ENCODE data around the gene SLC2A2. TPM values are rescaled to one million over a fixed set of nuclear protein-coding genes. Genes with fewer than 3 reads are reported as not detected.

SLC2A2 gene
- total and polyA plus RNA-seq, 9 donors = 0.10 to 0.36 (median 0.18) TPM; not detected in 6

- Histone ChIP-seq H3K4me3 (no peak overlapping the region), H3K27ac (no peak overlapping the region), H3K36me3 (no peaks in the 10 kb centered on the region), H3K9me3 (no peaks in the 10 kb centered on the region), H3K4me1 (ENCODE audit: insufficient read depth) (no peaks in the 10 kb centered on the region), H3K27me3 (no peaks in the 10 kb centered on the region)
- DNase-seq = no peak
- 16 to 32% (median 19%) methylated on average over 1 of the region's 1 CpG for WGBS, 3 donors
- intact Hi-C loops (cut with DNase I) = no loop called here
- TF ChIP-seq CTCF (IDR thresholded peaks at IDR 0.05) (no peak), EP300 (IDR thresholded peaks at IDR 0.05) (no peak), POLR2A (IDR thresholded peaks at IDR 0.05) (no peak)
Measured at GRCh38 chr3:171038342-171038741, 11.8 kb upstream of the SLC2A2 start.

GRCh38 chr3:171028779-171029232, 2.3 kb upstream of the SLC2A2 start:
- WGBS, 3 donors = 34 to 46% (median 37%) methylated on average over 8 of the region's 8 CpGs
- DNase-seq = no peak
- intact Hi-C loops (cut with DNase I) = no loop called here
- Histone ChIP-seq H3K4me1 (ENCODE audit: insufficient read depth) (peaks cover 7% of the 10 kb centered on the region), H3K36me3 (no peaks in the 10 kb centered on the region), H3K27ac (no peak overlapping the region), H3K27me3 (no peaks in the 10 kb centered on the region), H3K9me3 (no peaks in the 10 kb centered on the region), H3K4me3 (no peak overlapping the region)
- TF ChIP-seq EP300 (IDR thresholded peaks at IDR 0.05) (no peak), CTCF (IDR thresholded peaks at IDR 0.05) (no peak), POLR2A (IDR thresholded peaks at IDR 0.05) (no peak)

- 12 to 16% (median 15%) methylated on average over 39 of the region's 39 CpGs for WGBS, 3 donors
- DNase-seq = peak; percentile 40 to 78 (median 51)
- intact Hi-C loops (cut with DNase I) = no loop called here
- H3K36me3 ChIP-seq = no peaks in the 10 kb centered on the region
- H3K27ac ChIP-seq = no peak overlapping the region
- TF ChIP-seq POLR2A (IDR thresholded peaks at IDR 0.05) (no peak), CTCF (IDR thresholded peaks at IDR 0.05) (no peak), EP300 (IDR thresholded peaks at IDR 0.05) (no peak)
- peaks cover 7% of the 10 kb centered on the region for H3K4me1 ChIP-seq (ENCODE audit: insufficient read depth)
- H3K4me3 ChIP-seq = peak overlapping the region; percentile 15
- H3K9me3 ChIP-seq = no peaks in the 10 kb centered on the region
- no peaks in the 10 kb centered on the region for H3K27me3 ChIP-seq
Measured at GRCh38 chr3:171028025-171028778, 1.7 kb upstream of the SLC2A2 start.

GRCh38 chr3:171023566-171023965, 3.0 kb downstream of the SLC2A2 start:
- Histone ChIP-seq H3K9me3 (no peaks in the 10 kb centered on the region), H3K27ac (no peak overlapping the region), H3K4me3 (no peak overlapping the region), H3K36me3 (no peaks in the 10 kb centered on the region), H3K27me3 (no peaks in the 10 kb centered on the region), H3K4me1 (ENCODE audit: insufficient read depth) (peaks cover 6% of the 10 kb centered on the region)
- DNase-seq = no peak
- TF ChIP-seq EP300 (IDR thresholded peaks at IDR 0.05) (no peak), CTCF (IDR thresholded peaks at IDR 0.05) (no peak), POLR2A (IDR thresholded peaks at IDR 0.05) (no peak)
- intact Hi-C loops (cut with DNase I) = no loop called here

Measured in ovary (tissue), 9 donors.